NB4 (cell line): ENCODE data around the gene NAPA.

Experiments used
- CTCF ChIP-seq: IDR thresholded peaks from one replicate; pipeline ENCODE4 v1.5.1; 2012; ENCODE audit warnings: low read depth, low read length
- POLR2A ChIP-seq: IDR thresholded peaks from 2 replicates; pipeline ENCODE4 v1.6.1; 2011; ENCODE audit warnings: mild to moderate bottlenecking; ENCODE audit not compliant: insufficient read length; ENCODE audit errors: extremely low read depth

- TF ChIP-seq CTCF (no peak), POLR2A (no peak)
Measured at GRCh38 chr19:47549261-47549862, 34.5 kb upstream of the NAPA start.
